ENCODE results near the gene ADAMTS12. TPM values are rescaled to one million over a fixed set of nuclear protein-coding genes. Genes with fewer than 3 reads are reported as not detected.

The ADAMTS12 gene
- total RNA-seq, 6 experiments from 2014 or later, result 1.1 to 3.9 (median 1.7) TPM

- no peak for ATAC-seq
- no peak overlapping the region for H3K27ac ChIP-seq
- 94% methylated on average over 2 of the region's 2 CpGs for WGBS (ENCODE audit: insufficient coverage, low coverage, low lambda C conversion rate, missing lambda C conversion rate)
Observed at GRCh38 chr5:33480876-33481275, 410.9 kb downstream of the ADAMTS12 start.

GRCh38 chr5:33479311-33479710, 412.5 kb downstream of the ADAMTS12 start:
- Histone ChIP-seq H3K4me3 (no peak overlapping the region), H3K4me1 (no peaks in the 10 kb centered on the region), H3K27me3 (no peaks in the 10 kb centered on the region), H3K27ac (no peak overlapping the region), H3K36me3 (peaks cover 0 to 4% (median 3%) of the 10 kb centered on the region in 4 donors), H3K9me3 (no peaks in the 10 kb centered on the region)
- ATAC-seq (no peak), DNase-seq (no peak)
- no peak for TF ChIP-seq POLR2A (IDR thresholded peaks at IDR 0.05)
- no peak for TF ChIP-seq CTCF (IDR thresholded peaks at IDR 0.05)
- intact Hi-C loops (cut with DNase I), result loop anchor here in 1 of 2 donors (10.0 kb wide), 1 partner anchor 455 kb away; the partner anchor contains the start of gene RXFP3
- 90% methylated on average over 3 of the region's 3 CpGs for WGBS (ENCODE audit: insufficient coverage, low coverage, low lambda C conversion rate, missing lambda C conversion rate)

More at GRCh38 chr5:33480876-33481275, 410.9 kb downstream of the ADAMTS12 start:
- no peak for DNase-seq
- Histone ChIP-seq H3K4me3 (no peak overlapping the region), H3K4me1 (no peaks in the 10 kb centered on the region), H3K9me3 (no peaks in the 10 kb centered on the region), H3K36me3 (peaks cover 0 to 4% (median 3%) of the 10 kb centered on the region in 4 donors), H3K27me3 (no peaks in the 10 kb centered on the region)
- intact Hi-C loops (cut with DNase I), result no loop called here
- TF ChIP-seq POLR2A (IDR thresholded peaks at IDR 0.05) (no peak), CTCF (IDR thresholded peaks at IDR 0.05) (no peak)

GRCh38 chr5:33477816-33478215, 414.0 kb downstream of the ADAMTS12 start:
- DNase-seq, result no peak
- TF ChIP-seq POLR2A (IDR thresholded peaks at IDR 0.05) (no peak), CTCF (IDR thresholded peaks at IDR 0.05) (no peak)
- no peak for ATAC-seq
- no peaks in the 10 kb centered on the region for H3K9me3 ChIP-seq
- 100% methylated on average over 2 of the region's 2 CpGs for WGBS (ENCODE audit: insufficient coverage, low coverage, low lambda C conversion rate, missing lambda C conversion rate)
- peaks cover 0 to 4% (median 3%) of the 10 kb centered on the region in 4 donors for H3K36me3 ChIP-seq
- H3K27ac ChIP-seq, result no peak overlapping the region
- intact Hi-C loops (cut with DNase I), result loop anchor here in 1 of 2 donors (10.0 kb wide), 1 partner anchor 457 kb away; the partner anchor contains the start of gene RXFP3
- no peaks in the 10 kb centered on the region for H3K4me1 ChIP-seq
- H3K4me3 ChIP-seq, result no peak overlapping the region
- H3K27me3 ChIP-seq, result no peaks in the 10 kb centered on the region

GRCh38 chr5:33476992-33477391, 414.8 kb downstream of the ADAMTS12 start:
- peaks cover 0 to 4% (median 4%) of the 10 kb centered on the region in 4 donors for H3K36me3 ChIP-seq
- WGBS (ENCODE audit: insufficient coverage, low coverage, low lambda C conversion rate, missing lambda C conversion rate), result 83% methylated on average over 3 of the region's 3 CpGs

More at GRCh38 chr5:33476992-33477391, 414.8 kb downstream of the ADAMTS12 start:
- H3K27ac ChIP-seq, result no peak overlapping the region
- intact Hi-C loops (cut with DNase I), result loop anchor here in 1 of 2 donors (10.0 kb wide), 1 partner anchor 458 kb away; the partner anchor contains the start of gene RXFP3
- DNase-seq, result no peak
- no peaks in the 10 kb centered on the region for H3K4me1 ChIP-seq
- no peak overlapping the region for H3K4me3 ChIP-seq
- TF ChIP-seq POLR2A (IDR thresholded peaks at IDR 0.05), result no peak
- no peak for TF ChIP-seq CTCF (IDR thresholded peaks at IDR 0.05)
- ATAC-seq, result peak in 2 of 4 donors; percentile 22 to 52
- H3K27me3 ChIP-seq, result no peaks in the 10 kb centered on the region
- no peaks in the 10 kb centered on the region for H3K9me3 ChIP-seq
